Hepatocyte (in vitro differentiated cells): ENCODE measurements around the gene KAZALD1. TPM values are rescaled to one million over a fixed set of nuclear protein-coding genes. Genes with fewer than 3 reads are reported as not detected.

Experiments
- DNase-seq: peaks from one replicate; pipeline ENCODE4 v3.0.0-alpha.2; 2016; ENCODE audit warnings: low spot score
- H2AFZ ChIP-seq: fragments of 200-600 bp; sonication (generic); 2 replicates; pipeline ENCODE4 v1.6.0; 2016; ENCODE audit warnings: antibody characterized with exemption, mild to moderate bottlenecking
- H3K27ac ChIP-seq: fragments of 200-600 bp; sonication (generic); 2 replicates; pipeline ENCODE4 v1.5.1; 2016; ENCODE audit warnings: mild to moderate bottlenecking
- H3K27me3 ChIP-seq: fragments of 200-600 bp; sonication (generic); 2 replicates; pipeline ENCODE4 v1.6.1; 2016
- H3K36me3 ChIP-seq: fragments of 200-600 bp; sonication (generic); replicated peaks from 2 replicates; pipeline ENCODE4 v1.5.1; 2016; ENCODE audit warnings: low read depth; ENCODE audit not compliant: insufficient read depth
- H3K4me1 ChIP-seq: fragments of 200-600 bp; sonication (generic); 2 replicates; pipeline ENCODE4 v1.5.1; 2016; ENCODE audit warnings: mild to moderate bottlenecking, moderate library complexity; ENCODE audit not compliant: insufficient read depth
- H3K4me2 ChIP-seq: fragments of 200-600 bp; sonication (generic); 2 replicates; pipeline ENCODE4 v1.6.0; 2016
- H3K4me3 ChIP-seq: fragments of 200-600 bp; sonication (generic); 2 replicates; pipeline ENCODE4 v1.5.1; 2016; ENCODE audit warnings: mild to moderate bottlenecking
- H3K79me2 ChIP-seq: fragments of 200-600 bp; sonication (generic); 2 replicates; pipeline ENCODE4 v1.6.0; 2017; ENCODE audit warnings: mild to moderate bottlenecking
- H3K9me2 ChIP-seq: fragments of 200-600 bp; sonication (generic); replicated peaks from 2 replicates; pipeline ENCODE4 v1.6.0; 2017; ENCODE audit warnings: mild to moderate bottlenecking; ENCODE audit not compliant: insufficient read depth
- H3K9me3 ChIP-seq: fragments of 200-600 bp; sonication (generic); 2 replicates; pipeline ENCODE4 v1.5.1; 2016; ENCODE audit warnings: low read depth, mild to moderate bottlenecking
- H4K20me1 ChIP-seq: fragments of 200-600 bp; sonication (generic); 2 replicates; pipeline ENCODE4 v1.6.0; 2016; ENCODE audit warnings: mild to moderate bottlenecking; ENCODE audit not compliant: insufficient read depth, poor library complexity, severe bottlenecking
- EZH2 ChIP-seq: fragments of 200-600 bp; sonication (generic); IDR thresholded peaks from 2 replicates; pipeline ENCODE4 v1.6.1; 2016; ENCODE audit warnings: antibody characterized with exemption, mild to moderate bottlenecking, borderline replicate concordance
- EZH2phosphoT487 ChIP-seq: fragments of 200-600 bp; sonication (generic); IDR thresholded peaks from one replicate; pipeline ENCODE4 v1.6.1; 2018; ENCODE audit warnings: antibody characterized with exemption, mild to moderate bottlenecking, low read depth, moderate library complexity; ENCODE audit not compliant: unreplicated experiment, severe bottlenecking
- WGBS: methylation state at CpG from one replicate; pipeline ENCODE4 v1.1.6; 2016; ENCODE audit warnings: low lambda C conversion rate; ENCODE audit errors: missing lambda C conversion rate; 5-methylcytosine and 5-hydroxymethylcytosine counted together
- polyA plus RNA-seq: library from polyadenylated mRNA; unstranded; fragments of >200 nt; fragmentation: Nextera tagmentation; extraction: Ambion mirVana; gene quantifications from 2 replicates; pipeline ENCODE4 v1.2.1, GENCODE V29; 2016
- total RNA-seq: library from RNA; depleted of rRNA; stranded (reverse); fragments of >200 nt; gene quantifications from 2 replicates; pipeline ENCODE4 v1.2.3, GENCODE V29; 2014
- TF ChIP-seq, protein P1 (sequence below): fragments of 200-600 bp; sonication (generic); IDR thresholded peaks from 2 replicates; pipeline ENCODE4 v1.5.1; 2016; ENCODE audit warnings: antibody characterized with exemption, mild to moderate bottlenecking; ENCODE audit not compliant: poor library complexity

KAZALD1 gene
- total and polyA plus RNA-seq, 2 experiments from 2014 or later: 18.2 to 31.9 TPM

DNA sequence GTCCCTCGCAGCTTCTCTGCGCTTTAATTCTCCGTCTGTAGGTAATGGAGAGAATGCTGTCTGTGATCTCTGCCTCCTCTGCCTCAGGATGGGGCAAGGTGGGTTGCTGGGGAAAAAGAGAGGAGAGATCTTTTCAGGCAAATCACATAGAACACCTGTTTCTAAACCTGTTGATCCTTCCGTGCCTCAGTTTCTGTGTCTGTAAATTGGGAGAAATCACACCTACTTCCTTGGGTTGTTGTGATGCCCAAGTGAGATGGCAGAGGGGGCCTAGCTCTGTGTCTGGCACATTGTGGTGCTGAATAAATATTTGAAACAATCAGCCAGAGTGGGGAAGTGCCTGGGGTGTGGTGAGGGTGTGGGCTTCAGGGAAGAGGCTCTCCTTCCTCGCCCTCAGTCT is 28.8 kb downstream of the KAZALD1 start:
- no peak overlapping the region for H3K4me3 ChIP-seq
- 91% methylated on average over 5 of the region's 5 CpGs for WGBS
- H3K36me3 ChIP-seq: no peaks in the 10 kb centered on the region
- no peak overlapping the region for H3K27ac ChIP-seq
- H3K9me3 ChIP-seq: no peaks in the 10 kb centered on the region
- DNase-seq: no peak
- H4K20me1 ChIP-seq: no peaks in the 10 kb centered on the region
- TF ChIP-seq EZH2phosphoT487 (no peak), EZH2 (no peak)
- TF ChIP-seq, protein P1, sequence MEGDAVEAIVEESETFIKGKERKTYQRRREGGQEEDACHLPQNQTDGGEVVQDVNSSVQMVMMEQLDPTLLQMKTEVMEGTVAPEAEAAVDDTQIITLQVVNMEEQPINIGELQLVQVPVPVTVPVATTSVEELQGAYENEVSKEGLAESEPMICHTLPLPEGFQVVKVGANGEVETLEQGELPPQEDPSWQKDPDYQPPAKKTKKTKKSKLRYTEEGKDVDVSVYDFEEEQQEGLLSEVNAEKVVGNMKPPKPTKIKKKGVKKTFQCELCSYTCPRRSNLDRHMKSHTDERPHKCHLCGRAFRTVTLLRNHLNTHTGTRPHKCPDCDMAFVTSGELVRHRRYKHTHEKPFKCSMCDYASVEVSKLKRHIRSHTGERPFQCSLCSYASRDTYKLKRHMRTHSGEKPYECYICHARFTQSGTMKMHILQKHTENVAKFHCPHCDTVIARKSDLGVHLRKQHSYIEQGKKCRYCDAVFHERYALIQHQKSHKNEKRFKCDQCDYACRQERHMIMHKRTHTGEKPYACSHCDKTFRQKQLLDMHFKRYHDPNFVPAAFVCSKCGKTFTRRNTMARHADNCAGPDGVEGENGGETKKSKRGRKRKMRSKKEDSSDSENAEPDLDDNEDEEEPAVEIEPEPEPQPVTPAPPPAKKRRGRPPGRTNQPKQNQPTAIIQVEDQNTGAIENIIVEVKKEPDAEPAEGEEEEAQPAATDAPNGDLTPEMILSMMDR: no peak
- H3K9me2 ChIP-seq: no peaks in the 10 kb centered on the region
- H3K4me2 ChIP-seq: no peak overlapping the region
- no peaks in the 10 kb centered on the region for H3K4me1 ChIP-seq
- H2AFZ ChIP-seq: no peak overlapping the region
- no peaks in the 10 kb centered on the region for H3K79me2 ChIP-seq
- peaks cover 54% of the 10 kb centered on the region for H3K27me3 ChIP-seq

DNA sequence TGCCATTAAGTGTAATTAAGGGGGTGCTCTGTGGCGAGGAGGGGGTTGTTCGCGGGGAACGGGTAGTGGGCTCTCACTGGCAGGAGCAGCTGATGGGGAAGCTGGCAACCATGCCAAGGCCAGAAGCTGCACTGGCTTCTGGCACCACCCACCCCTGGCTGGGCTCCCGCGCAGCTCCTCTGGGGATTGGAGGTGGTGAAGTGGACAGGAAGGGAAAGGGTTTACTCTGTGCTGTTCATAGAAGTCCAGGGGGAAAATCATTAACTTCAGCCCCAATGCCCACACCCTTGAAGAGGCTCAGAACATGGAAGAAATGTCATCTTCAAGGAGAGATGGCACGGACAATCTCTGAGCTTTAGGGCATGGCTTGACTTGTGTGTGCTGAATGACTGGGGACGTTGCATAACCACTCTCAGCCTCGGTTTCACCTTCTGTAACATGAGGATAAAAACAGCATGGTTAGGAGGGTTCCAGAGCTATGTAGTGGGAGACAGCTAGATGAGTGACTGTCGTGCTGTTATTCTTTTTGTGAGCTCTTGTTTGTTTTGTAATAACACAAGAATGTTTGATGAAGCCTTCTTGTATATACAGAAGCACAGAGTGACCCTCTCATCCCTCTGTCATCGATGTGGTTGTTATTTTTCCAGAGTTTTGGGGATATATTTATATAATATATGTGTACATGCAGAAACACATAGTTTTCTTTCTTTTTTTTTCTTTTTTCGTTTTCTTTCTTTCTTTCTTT is 29.9 kb downstream of the KAZALD1 start:
- DNase-seq: no peak
- no peak overlapping the region for H3K4me2 ChIP-seq
- no peaks in the 10 kb centered on the region for H3K79me2 ChIP-seq
- no peaks in the 10 kb centered on the region for H3K9me2 ChIP-seq
- H3K36me3 ChIP-seq: no peaks in the 10 kb centered on the region
- H3K27ac ChIP-seq: no peak overlapping the region
- H2AFZ ChIP-seq: no peak overlapping the region
- H4K20me1 ChIP-seq: no peaks in the 10 kb centered on the region
- H3K4me1 ChIP-seq: no peaks in the 10 kb centered on the region
- H3K9me3 ChIP-seq: no peaks in the 10 kb centered on the region
- WGBS: 77% methylated on average over 12 of the region's 12 CpGs
- TF ChIP-seq, protein P1: no peak
- no peak for TF ChIP-seq EZH2
- no peak for TF ChIP-seq EZH2phosphoT487
- no peak overlapping the region for H3K4me3 ChIP-seq
- H3K27me3 ChIP-seq: peaks cover 45% of the 10 kb centered on the region

DNA sequence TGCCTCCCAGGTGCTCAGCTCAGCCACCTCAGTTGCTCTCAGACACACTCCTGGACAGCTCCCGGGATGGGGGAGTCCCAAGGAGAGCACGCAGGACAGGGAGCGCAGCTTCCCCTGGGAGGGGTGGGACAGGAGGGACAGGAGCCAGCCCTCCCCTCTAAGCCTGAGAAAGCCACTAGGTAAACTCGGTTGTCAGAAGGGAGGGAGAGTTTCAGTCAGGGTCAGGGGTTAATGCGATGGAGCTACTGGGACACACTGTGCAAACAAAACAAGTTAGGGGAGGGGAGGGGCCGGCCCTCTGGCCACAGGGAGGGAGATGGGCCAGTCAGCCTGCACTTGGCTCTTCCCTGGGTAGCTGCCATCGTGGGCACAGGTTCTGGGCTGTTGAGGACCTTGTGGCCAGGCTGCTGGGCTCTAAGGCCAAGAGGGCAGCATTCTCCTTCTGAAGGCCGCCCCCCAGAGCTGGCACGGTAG is 31.1 kb downstream of the KAZALD1 start:
- Histone ChIP-seq H3K27ac (no peak overlapping the region), H3K27me3 (peaks cover 41% of the 10 kb centered on the region), H2AFZ (no peak overlapping the region), H3K4me3 (no peak overlapping the region), H3K4me1 (no peaks in the 10 kb centered on the region), H3K9me3 (no peaks in the 10 kb centered on the region), H3K36me3 (no peaks in the 10 kb centered on the region), H4K20me1 (no peaks in the 10 kb centered on the region), H3K4me2 (no peak overlapping the region), H3K9me2 (no peaks in the 10 kb centered on the region), H3K79me2 (no peaks in the 10 kb centered on the region)
- 30% methylated on average over 9 of the region's 9 CpGs for WGBS
- no peak for DNase-seq
- no peak for TF ChIP-seq EZH2
- no peak for TF ChIP-seq EZH2phosphoT487
- TF ChIP-seq, protein P1: no peak
